ENCODE data around the gene CEP57.

The CEP57 gene

GRCh38 chr11:95790123-95790932 lies at the start of gene CEP57:
Gene CEP57 (plus strand): TSS chr11:95790498. CDS start chr11:95790699, 201 bp downstream.
- DNase-seq (ENCODE audit: low read depth): peak; percentile 97

GRCh38 chr11:95750101-95750500 lies 40.2 kb upstream of the CEP57 start:
- no peak for DNase-seq (ENCODE audit: low read depth)

- DNase-seq (ENCODE audit: low read depth): no peak
These were observed 38.8 kb upstream of the CEP57 start for GRCh38 chr11:95751515-95751914.

GRCh38 chr11:95760941-95761340 lies 29.4 kb upstream of the CEP57 start:
- no peak for DNase-seq (ENCODE audit: low read depth)

GRCh38 chr11:95762534-95762933 lies 27.8 kb upstream of the CEP57 start:
- no peak for DNase-seq (ENCODE audit: low read depth)

GRCh38 chr11:95764267-95764898 lies 25.9 kb upstream of the CEP57 start:
- DNase-seq (ENCODE audit: low read depth): peak; percentile 18

- no peak for DNase-seq (ENCODE audit: low read depth)
These were observed 23.6 kb upstream of the CEP57 start for GRCh38 chr11:95766701-95767100.

GRCh38 chr11:95767498-95767897 lies 22.8 kb upstream of the CEP57 start:
- DNase-seq (ENCODE audit: low read depth): no peak

GRCh38 chr11:95768521-95768920 lies 21.8 kb upstream of the CEP57 start:
- DNase-seq (ENCODE audit: low read depth): no peak

GRCh38 chr11:95776859-95777258 lies 13.4 kb upstream of the CEP57 start:
- no peak for DNase-seq (ENCODE audit: low read depth)

- no peak for DNase-seq (ENCODE audit: low read depth)
These were observed 11.6 kb upstream of the CEP57 start for GRCh38 chr11:95778699-95779098.

GRCh38 chr11:95780544-95780943 lies 9.8 kb upstream of the CEP57 start:
- no peak for DNase-seq (ENCODE audit: low read depth)

- DNase-seq (ENCODE audit: low read depth): peak; percentile 30
These were observed 1.3 kb upstream of the CEP57 start for GRCh38 chr11:95788921-95789505.

- DNase-seq (ENCODE audit: low read depth): peak; percentile 97
These were observed 684 bp upstream of the CEP57 start, which contains the start of gene FAM76B for GRCh38 chr11:95789506-95790122. Gene FAM76B (minus strand): TSS chr11:95789782. CDS start chr11:95789478, 304 bp downstream.

- DNase-seq (ENCODE audit: low read depth): peak; percentile 50
These were observed 823 bp downstream of the CEP57 start for GRCh38 chr11:95790933-95791708.

GRCh38 chr11:95791709-95792033 lies 1.4 kb downstream of the CEP57 start:
- no peak for DNase-seq (ENCODE audit: low read depth)

- DNase-seq (ENCODE audit: low read depth): no peak
These were observed 1.9 kb downstream of the CEP57 start for GRCh38 chr11:95792200-95792599.

GRCh38 chr11:95792700-95793099 lies 2.4 kb downstream of the CEP57 start:
- DNase-seq (ENCODE audit: low read depth): no peak

- DNase-seq (ENCODE audit: low read depth): no peak
These were observed 2.8 kb downstream of the CEP57 start for GRCh38 chr11:95793116-95793515.

GRCh38 chr11:95794086-95794485 lies 3.8 kb downstream of the CEP57 start:
- DNase-seq (ENCODE audit: low read depth): no peak

- no peak for DNase-seq (ENCODE audit: low read depth)
These were observed 5.5 kb downstream of the CEP57 start for GRCh38 chr11:95795627-95796295.

Data from CMK (cell line).